ENCODE data around the gene NOXA1. TPM values are rescaled to one million over a fixed set of nuclear protein-coding genes. Genes with fewer than 3 reads are reported as not detected.

Gene NOXA1
- total RNA-seq, 1 donor from 2014 or later = 6.5 TPM

- Histone ChIP-seq H3K36me3 (no peaks in the 10 kb centered on the region), H3K4me3 (no peak overlapping the region), H3K4me1 (peaks cover 22% of the 10 kb centered on the region), H3K9me3 (no peaks in the 10 kb centered on the region), H3K27ac (no peak overlapping the region), H3K27me3 (no peaks in the 10 kb centered on the region)
- no peak for ATAC-seq
- intact Hi-C loops (cut with DNase I) = no loop called here
- DNase-seq = peak; percentile 59
- no peak for TF ChIP-seq CTCF (IDR thresholded peaks at IDR 0.05)
These were observed 33.1 kb downstream of the NOXA1 start for GRCh38 chr9:137456061-137456863.

- Histone ChIP-seq H3K4me3 (no peak overlapping the region), H3K27me3 (no peaks in the 10 kb centered on the region), H3K9me3 (no peaks in the 10 kb centered on the region), H3K4me1 (peaks cover 22% of the 10 kb centered on the region), H3K36me3 (no peaks in the 10 kb centered on the region), H3K27ac (no peak overlapping the region)
- TF ChIP-seq CTCF (IDR thresholded peaks at IDR 0.05) = no peak
- ATAC-seq (no peak), DNase-seq (peak; percentile 57)
- intact Hi-C loops (cut with DNase I) = no loop called here
These were observed 33.7 kb downstream of the NOXA1 start for GRCh38 chr9:137456864-137457405.

- Histone ChIP-seq H3K9me3 (no peaks in the 10 kb centered on the region), H3K4me3 (no peak overlapping the region), H3K36me3 (no peaks in the 10 kb centered on the region), H3K4me1 (peaks cover 22% of the 10 kb centered on the region), H3K27ac (no peak overlapping the region), H3K27me3 (no peaks in the 10 kb centered on the region)
- peak; percentile 63 for DNase-seq
- ATAC-seq = no peak
- intact Hi-C loops (cut with DNase I) = no loop called here
- TF ChIP-seq CTCF (IDR thresholded peaks at IDR 0.05) = no peak
These were observed 34.4 kb downstream of the NOXA1 start for GRCh38 chr9:137457406-137458193.

GRCh38 chr9:137458194-137459151, 35.3 kb downstream of the NOXA1 start:
- ATAC-seq = no peak
- H3K4me3 ChIP-seq = peak overlapping the region; percentile 67
- H3K36me3 ChIP-seq = no peaks in the 10 kb centered on the region
- intact Hi-C loops (cut with DNase I) = no loop called here
- TF ChIP-seq CTCF (IDR thresholded peaks at IDR 0.05) = no peak
- peak; percentile 76 for DNase-seq
- peak overlapping the region; percentile 26 for H3K27ac ChIP-seq
- H3K9me3 ChIP-seq = no peaks in the 10 kb centered on the region
- no peaks in the 10 kb centered on the region for H3K27me3 ChIP-seq
- peaks cover 22% of the 10 kb centered on the region for H3K4me1 ChIP-seq

GRCh38 chr9:137459152-137459600, 36.0 kb downstream of the NOXA1 start, which contains the start of gene NSMF:
TSS of gene NSMF (minus strand) at chr9:137459334. CDS start at chr9:137459102, 232 bp downstream.
- ATAC-seq = peak; percentile 89
- H3K9me3 ChIP-seq = no peaks in the 10 kb centered on the region
- peak; percentile 96 for DNase-seq
- peak within 1 kb of the TSS; percentile 67 for H3K4me3 ChIP-seq
- intact Hi-C loops (cut with DNase I) = no loop called here
- no peak for TF ChIP-seq CTCF (IDR thresholded peaks at IDR 0.05)
- H3K27me3 ChIP-seq = no peaks in the 10 kb centered on the region
- peak within 1 kb of the TSS; percentile 34 for H3K27ac ChIP-seq
- peaks cover 22% of the 10 kb centered on the region for H3K4me1 ChIP-seq
- no peaks in the 10 kb centered on the region for H3K36me3 ChIP-seq

Data from upper lobe of right lung (tissue), 1 donor.